ENCODE results near the gene CRTAC1.

The CRTAC1 gene

GRCh38 chr10:97831259-97831658 lies 199.2 kb downstream of the CRTAC1 start:
- DNase-seq, result no peak

- DNase-seq, result no peak
These were observed 200.4 kb downstream of the CRTAC1 start for GRCh38 chr10:97830064-97830463.

GRCh38 chr10:97828721-97829120 lies 201.7 kb downstream of the CRTAC1 start:
- peak; percentile 32 for DNase-seq

- no peak for DNase-seq
These were observed 202.6 kb downstream of the CRTAC1 start for GRCh38 chr10:97827702-97828291.

- no peak for DNase-seq
These were observed 203.5 kb downstream of the CRTAC1 start for GRCh38 chr10:97826892-97827291.

GRCh38 chr10:97825020-97825760 lies 205.2 kb downstream of the CRTAC1 start:
- no peak for DNase-seq

GRCh38 chr10:97823734-97824133 lies 206.7 kb downstream of the CRTAC1 start:
- no peak for DNase-seq

GRCh38 chr10:97822261-97822687 lies 208.1 kb downstream of the CRTAC1 start:
- no peak for DNase-seq

- DNase-seq, result no peak
These were observed 208.9 kb downstream of the CRTAC1 start for GRCh38 chr10:97821308-97822038.

GRCh38 chr10:97820096-97820704 lies 210.2 kb downstream of the CRTAC1 start:
- no peak for DNase-seq

- DNase-seq, result no peak
These were observed 211.8 kb downstream of the CRTAC1 start for GRCh38 chr10:97818572-97818971.

GRCh38 chr10:97816609-97817008 lies 213.8 kb downstream of the CRTAC1 start:
- DNase-seq, result no peak
